Non-pigmented ciliary epithelial cell (primary cell): ENCODE measurements around the gene POLR2J2.
"Not testable (repeated sequence)": the region's sequence is repeated elsewhere in the genome, so short reads cannot be mapped to it uniquely, and the experiment has no call there.

Experiments
- DNase-seq: peaks from one replicate; pipeline ENCODE4 v3.0.0-alpha.2; 2010; ENCODE audit warnings: low read depth

Gene POLR2J2

DNA sequence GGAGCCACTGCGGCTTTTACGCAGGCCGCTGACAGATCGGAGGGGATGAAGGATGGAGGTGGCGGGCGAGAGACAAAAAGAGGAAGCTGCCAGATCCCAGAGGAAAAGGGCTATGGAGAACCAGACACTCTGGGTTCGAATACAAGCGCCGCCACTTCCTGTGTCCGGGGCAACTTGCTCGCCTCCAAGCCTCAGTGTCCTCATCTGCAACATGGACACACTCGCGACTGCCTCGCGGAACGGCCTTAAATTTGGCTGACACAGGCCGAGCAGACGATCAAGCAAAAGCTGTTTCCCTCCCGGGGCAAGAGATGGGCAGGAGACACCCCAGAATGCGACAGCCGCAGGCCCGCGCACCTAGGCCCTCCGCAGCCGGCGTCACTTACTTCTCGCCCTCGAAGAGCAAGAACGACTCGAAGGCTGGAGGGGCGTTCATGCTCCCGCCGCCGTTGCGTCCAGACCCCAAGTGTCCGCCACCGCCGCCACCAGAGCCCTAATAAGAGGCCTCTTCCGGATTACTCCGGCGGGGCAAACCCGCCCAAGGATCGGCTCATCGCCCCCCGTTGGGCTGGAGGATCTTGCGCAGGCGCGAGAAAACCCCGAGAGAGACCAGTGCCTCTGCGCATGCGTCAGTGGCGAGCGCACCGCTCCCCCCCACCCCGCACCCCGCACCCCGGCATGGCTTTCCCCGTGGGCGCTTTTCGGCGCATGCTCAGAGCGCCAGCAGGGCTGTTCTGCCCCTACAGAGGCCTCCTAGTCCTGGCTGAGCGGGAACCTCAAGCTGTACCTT, at the start of gene POLR2J2:
TSS of gene POLR2J2 (minus strand) at position 498 of the 790 bp plus-strand sequence. CDS start at position 436, 62 bp downstream.
- DNase-seq = not testable (repeated sequence)

DNA sequence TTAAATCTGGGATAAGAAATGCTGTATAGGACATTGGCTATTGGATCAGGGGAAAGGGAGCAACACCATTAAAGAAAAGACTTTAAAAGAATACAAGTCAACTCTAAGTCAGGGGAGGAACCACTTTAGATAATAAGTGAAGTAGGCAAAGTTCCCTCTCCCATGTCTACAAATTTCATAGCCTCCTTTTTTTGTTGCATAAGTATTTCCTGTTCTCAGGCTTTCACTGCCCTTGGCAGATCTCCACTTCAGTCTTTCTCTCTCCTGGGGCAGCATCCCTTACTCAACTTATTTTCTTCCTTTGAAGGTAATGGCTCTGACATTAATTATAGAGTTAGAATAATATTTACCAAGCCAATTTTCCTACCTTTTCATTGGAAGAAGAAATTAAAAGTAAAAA, 47.0 kb upstream of the POLR2J2 start:
- DNase-seq = not testable (repeated sequence)

DNA sequence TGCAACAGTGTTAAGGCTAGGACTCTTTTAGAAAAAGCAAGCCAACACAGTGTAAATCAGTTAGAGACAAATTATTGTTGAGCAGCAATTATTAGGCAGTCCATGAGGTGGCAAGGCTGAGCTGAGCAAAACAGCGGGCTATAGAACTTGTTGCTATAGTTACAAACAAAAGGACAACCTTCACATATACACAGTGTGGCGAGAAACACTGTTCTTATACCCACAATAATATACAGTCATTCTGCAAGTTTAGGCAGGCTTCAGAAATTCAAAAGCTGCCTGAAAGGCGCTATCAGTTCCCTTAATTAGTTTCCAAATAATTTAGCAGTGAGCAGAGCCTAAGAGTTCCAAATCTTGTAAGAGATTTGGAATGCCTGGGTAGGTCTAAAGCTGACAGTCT, 44.3 kb upstream of the POLR2J2 start:
- not testable (repeated sequence) for DNase-seq

DNA sequence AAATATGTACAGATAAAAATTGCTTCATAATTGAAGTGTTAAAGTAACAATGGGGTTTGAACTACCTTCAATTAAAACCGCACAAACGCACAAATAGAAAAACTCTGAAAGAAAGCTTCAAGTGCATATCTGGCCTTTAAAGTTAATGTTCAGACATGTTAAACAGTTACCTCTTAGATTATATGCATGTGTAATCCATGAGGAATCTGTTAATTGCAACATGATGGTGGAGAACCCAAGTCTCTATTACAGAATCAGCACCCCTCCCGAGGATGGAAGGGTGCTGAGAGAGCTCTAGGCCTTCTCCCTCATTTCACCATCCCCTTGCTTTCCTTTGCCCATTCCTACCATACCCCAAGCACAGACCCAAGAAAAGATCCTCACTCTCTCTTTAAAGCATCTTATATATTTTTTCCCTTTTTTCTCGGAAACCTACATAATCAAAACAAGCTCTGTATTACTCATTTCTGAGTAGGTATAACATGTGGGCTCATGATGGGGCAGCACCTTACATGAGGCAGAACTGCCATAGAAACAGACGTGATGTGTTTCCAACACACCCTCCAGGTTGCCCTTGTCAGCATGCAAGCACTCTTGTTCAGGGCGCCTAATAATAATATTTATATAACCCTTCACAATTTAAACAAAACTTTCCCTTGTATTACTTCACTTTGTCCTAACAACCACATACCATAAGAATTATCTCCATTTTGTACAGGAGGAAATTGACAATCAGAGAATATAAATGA, 43.5 kb upstream of the POLR2J2 start:
- DNase-seq = not testable (repeated sequence)

DNA sequence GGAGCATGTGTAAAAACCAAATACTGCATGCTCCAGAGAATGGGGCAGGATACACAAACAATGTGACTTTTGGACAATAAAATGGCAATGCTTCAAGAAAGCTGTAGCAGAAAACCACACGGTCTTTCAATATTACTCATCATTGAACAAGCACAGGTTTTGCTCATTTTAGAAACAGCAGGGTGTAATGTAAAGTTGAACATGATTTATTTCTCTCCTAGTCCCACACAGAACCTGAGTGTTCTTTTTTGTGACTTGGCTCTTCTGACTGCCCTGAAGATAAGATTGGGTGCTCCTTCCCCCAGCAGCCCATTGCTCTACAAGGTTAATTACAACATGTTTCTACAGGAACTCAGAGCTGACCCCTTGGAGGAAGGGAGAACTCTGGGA, 42.2 kb upstream of the POLR2J2 start:
- not testable (repeated sequence) for DNase-seq

DNA sequence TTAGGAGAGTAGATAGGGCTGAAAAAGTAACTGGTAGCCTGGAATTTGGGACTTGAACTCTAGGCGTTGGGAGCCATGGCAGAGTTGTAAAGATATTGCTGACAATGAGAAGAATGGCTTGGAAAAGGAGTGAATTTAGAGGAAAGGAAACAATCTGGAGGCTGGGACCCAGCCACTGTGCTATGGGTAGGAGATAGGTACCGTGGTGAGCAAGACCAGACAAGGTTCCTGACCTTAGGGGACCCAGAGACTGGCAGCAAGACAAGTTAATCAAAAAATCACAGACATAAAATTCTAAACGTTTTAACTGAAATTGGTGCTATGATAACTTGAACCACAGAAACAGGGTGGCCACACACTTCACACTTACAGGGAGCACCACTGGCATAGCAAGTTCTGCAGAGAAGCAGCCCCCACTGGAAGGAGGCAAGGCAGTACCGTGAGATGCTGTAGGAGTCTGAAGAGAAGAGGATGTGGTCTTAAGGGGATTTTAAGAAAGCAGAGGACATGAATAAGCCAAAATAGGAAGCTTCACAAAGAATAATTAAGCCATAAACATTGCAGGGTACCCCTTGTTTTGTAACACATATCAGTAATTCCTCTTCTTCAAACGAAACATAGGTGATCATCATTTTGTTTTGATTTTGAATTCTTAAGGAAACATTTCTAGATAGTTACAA, 41.7 kb upstream of the POLR2J2 start:
- DNase-seq = not testable (repeated sequence)

DNA sequence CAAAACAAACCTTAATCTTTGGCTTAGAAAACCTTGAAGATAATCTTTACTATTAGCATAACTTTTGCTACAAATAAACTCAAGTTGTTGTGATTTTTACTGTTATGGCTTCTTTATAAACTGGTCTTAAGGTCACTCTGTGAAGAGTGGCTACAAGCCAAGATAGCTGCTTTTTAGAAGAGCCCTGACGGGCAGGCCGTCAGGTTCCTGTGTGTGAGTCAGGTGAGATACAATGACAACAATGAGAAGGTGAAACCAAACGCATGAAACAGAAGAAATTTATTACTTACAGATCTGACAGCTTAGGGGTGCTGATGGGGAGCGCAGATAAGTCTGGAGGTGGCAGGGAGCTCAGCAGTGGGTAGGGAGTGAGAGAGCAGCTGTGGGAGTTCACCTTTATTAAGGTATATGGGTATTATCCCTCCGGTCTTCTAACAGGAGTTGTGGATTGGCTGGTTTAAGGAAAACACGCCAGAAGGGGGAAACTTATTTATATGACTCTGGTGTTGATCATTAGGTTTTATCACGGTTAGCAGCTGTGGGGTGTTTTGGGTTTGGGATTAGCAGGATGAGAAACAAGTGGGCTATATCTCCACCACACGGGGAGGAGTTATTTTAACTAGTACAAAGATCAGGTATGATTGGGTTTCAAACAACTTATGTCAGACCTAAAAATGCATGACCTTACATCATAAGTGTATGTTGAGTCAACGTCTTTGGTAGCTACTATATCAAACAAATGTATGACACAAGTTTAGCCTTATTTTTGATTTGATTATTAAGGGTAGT, 27.7 kb upstream of the POLR2J2 start:
- DNase-seq = not testable (repeated sequence)

DNA sequence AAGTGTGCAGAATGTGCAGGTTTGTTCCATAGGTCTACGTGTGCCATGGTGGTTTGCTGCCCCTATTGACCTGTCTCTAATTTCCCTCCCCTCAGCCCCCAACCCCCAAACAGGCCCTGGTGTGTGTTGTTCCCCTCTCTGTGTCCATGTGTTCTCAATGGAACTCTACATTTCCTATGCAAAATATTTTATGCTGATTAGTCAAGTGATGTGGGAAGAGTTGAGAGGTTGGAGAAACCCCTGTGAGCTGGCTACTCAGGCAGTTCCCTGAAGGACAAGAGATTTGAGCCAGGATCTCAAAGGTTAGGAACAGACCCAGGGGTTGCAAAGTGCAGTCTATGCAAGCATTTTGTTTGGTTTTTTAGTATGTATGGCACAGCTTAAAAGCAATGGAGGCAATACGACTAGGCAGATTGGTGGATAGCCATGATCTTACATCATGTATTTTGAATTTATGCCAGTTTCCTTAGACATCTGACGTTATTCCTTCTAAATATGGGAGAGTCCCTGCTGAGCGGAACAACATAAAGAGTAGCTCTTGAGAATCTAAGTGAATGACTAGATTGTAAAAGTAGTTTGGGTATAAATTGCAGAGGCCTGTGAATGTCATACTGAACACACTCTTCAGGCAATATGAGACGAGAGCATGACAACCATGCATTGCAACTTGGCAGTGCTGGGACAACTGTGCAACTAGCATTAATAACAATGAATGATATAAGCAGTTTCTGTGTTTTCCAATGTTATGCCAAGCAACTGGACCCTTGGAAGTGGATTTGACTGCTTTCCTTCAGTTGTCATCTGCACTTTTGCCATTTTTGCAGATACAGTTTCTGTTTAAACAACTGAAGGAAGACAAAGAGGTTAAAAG, 26.4 kb upstream of the POLR2J2 start:
- not testable (repeated sequence) for DNase-seq

DNA sequence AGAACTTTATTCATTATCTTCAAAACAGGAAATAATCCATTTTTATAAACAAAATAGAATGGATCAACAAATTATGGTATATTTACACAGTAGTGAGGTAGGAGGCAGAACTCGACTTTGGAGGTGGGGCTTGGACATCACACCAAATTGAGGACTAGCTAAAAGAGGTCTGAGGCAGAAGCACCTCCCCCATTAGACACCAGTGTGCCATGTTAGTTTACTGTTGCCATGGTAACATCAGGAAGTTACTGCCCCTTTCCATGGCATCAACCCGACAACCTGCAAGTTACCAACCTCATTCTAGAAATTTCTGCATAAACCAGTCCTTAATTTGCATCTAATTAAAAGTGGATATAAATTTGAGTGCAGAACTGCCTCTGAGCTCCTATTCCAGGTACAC, 24.5 kb upstream of the POLR2J2 start:
- DNase-seq = not testable (repeated sequence)

DNA sequence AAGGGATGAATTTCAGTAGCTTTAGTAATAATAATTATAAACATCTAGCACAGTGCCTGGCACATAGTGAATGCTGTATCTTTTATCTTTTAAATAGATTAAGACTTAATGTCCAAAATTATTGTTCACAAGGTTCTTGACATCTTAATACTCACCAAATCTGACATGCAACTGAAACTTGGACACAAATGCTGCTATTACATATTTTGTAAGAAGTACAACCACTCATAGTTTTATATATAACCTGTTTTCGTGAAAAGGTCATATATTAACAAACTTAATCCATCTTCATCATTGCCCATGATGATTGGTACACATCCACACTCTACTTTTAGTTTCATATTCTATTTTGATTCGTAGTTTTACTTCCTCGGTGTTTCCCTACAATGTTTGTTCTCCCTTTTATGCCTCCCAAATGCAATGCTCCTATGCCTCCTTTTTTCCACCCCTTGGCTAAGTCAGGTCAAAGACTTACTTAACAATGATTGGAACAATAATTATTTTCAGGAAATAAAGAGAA, 23.6 kb upstream of the POLR2J2 start:
- DNase-seq = not testable (repeated sequence)

DNA sequence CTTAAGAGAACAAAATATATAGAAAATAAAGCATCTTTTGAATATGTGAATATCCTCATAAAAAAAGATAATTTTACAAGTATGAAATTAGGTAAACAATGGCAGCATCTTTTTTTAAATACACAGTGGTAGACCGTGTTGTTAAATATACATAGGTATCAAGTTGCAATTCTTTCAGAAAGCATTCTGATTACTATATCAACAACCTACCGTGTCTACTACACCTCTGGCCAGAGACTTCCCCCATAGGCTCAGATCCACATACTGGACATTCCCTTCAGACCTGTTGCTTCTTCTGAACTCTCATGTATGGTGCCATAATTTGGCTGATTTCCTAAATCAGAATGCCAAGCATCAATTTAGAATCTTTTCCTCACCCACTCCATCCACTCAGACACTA, 22.5 kb upstream of the POLR2J2 start:
- not testable (repeated sequence) for DNase-seq

DNA sequence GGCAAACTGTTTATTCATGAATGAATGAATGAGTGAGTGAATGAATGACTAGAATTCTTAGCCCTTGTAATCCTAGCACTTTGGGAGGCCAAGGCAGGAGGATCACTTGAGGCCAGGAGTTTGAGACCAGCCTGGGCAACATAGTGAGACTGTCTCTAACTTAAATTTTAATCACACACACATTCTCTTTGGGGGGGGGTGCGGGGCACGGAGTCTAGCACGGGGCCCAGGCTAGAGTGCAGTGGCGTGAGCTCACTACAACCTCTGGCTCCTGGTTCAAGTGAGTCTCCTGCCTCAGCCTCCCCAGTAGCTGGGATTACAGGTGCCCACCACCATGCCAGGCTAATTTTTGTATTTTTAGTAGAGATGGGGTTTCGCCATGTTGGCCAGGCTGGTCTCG, 19.1 kb upstream of the POLR2J2 start:
- DNase-seq = not testable (repeated sequence)

DNA sequence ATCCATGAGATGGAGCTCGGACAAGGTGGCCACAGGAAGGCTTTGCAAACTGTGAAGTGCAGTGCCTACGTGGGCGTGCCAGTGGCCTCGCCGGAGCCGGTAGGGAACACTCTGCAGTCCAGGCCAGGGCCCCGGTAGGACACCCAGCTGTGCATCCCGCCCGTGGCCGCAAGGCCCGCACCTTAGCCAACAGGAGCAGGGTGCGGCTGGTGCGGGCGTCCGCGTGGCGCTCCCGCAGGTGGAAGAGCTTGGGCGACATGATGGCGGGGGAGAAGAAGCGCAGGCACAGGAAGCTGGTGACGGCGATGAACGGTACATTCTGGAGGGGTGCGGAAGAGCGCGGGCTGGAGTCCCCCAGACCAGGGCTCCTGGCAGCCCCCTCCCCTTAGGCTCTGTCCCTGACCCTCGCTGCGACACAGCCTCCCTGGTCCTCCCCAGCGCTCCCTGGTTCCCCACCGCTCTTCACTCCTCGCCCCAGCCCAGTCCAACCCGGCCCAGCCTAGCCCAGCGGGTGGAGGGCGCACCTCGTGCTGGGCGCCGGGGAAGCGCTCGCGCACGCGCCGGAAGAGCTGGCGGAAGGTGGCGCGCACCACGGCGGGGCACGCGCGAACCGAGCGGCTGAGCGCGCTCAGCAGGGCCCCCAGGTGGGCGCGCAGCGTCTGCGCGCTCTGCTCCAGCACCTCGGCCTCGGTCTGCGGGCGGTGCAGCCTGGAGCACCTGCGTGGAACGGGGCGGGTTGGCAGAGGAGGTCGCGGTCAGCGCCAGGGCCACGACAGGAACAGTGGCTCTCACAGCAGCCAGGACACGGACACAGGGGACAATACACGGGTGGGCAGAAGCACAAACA, 18.2 kb upstream of the POLR2J2 start:
- not testable (repeated sequence) for DNase-seq

DNA sequence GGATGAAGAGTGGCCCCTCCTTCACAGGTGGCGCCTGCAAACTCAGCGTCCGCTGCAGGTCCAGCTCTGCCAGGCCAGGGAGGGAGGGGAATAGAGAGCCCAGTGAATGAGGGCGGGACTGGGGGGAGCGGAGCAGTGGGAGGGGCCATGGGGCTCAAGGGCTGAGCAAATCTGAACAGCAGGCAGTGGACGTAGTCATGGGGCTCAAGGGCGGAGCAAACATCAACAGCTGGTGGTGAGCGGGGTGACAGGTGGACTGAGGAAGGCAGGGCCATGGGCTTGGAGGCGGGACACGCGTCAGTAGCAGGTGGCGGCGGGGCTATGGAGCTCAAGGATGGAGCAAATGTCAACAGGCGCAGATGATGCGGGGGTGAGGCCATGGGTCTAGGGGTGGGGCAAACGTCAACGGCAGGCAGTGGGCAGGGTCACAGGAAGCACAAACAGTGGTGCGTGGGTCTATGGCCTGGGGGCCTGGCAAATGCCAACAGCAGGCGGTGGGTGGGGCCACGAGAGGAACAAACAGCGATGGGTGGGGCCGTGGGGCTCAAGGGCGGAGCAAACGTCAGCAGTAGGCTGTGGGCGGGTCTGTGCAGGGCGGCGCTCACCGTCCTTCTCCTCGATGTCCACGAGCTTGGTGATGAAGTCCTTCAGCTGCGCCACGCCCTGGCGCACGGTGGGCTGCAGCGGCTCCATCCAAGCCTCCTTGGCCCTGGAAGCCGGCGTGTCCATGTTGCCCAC, 17.0 kb upstream of the POLR2J2 start:
- DNase-seq = not testable (repeated sequence)

DNA sequence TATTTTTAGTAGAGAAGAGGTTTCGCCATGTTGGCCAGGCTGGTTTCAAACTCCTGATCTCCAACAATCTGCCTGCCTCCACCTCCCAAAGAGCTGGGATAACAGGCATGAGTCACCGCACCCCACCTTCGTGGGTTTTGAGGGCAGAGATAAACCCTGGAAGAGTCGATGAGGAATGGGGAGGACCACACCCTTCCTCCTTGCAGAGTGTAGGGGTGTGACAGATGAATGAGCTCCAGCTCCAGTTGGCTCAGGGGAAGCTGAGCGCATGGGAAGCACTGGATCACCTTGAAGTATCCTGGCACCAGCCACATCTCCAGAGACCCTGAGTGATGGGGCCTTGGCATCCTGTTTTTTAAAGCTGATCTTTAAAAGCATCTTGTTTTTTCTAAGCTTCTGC, 11.1 kb upstream of the POLR2J2 start:
- DNase-seq = not testable (repeated sequence)

DNA sequence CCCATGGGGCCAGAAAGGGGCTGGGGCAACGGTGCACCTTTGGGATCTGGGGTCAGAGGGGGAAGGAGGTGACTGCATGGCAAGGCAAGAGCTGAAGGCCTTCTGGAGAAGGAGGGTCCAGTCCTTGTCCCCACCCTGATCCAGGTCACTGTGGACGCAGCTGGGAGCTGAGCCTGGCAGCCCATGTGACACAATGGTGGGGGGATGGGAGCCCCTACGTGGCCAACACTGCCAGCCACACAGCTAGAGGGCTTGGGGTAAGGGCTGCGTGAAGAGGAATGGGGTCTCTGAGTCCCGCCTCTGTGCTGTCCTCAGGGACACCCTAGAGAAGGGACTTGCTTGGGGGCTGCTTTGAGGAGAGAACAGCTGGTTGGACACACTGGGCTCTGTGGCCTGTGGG, 9.3 kb upstream of the POLR2J2 start:
- DNase-seq = not testable (repeated sequence)

DNA sequence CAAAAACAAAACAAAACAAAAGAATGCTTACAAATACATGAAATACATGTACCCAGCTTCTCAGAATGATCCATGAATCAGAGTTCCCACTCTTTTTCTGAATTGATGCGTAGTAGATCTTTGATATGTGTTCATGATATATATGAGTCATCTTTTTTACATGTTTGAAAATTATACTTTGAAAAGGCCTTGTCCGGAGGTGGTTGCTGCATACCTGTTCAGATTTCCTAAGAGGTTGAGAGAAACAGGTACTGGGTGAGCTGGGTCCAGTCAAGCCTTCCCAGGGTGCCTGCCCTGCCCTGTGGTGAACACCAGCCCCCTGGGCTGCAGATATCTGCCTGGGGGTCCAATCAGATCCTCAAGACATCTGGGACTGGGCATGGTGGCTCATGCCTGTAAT, 4.1 kb upstream of the POLR2J2 start:
- DNase-seq = not testable (repeated sequence)

DNA sequence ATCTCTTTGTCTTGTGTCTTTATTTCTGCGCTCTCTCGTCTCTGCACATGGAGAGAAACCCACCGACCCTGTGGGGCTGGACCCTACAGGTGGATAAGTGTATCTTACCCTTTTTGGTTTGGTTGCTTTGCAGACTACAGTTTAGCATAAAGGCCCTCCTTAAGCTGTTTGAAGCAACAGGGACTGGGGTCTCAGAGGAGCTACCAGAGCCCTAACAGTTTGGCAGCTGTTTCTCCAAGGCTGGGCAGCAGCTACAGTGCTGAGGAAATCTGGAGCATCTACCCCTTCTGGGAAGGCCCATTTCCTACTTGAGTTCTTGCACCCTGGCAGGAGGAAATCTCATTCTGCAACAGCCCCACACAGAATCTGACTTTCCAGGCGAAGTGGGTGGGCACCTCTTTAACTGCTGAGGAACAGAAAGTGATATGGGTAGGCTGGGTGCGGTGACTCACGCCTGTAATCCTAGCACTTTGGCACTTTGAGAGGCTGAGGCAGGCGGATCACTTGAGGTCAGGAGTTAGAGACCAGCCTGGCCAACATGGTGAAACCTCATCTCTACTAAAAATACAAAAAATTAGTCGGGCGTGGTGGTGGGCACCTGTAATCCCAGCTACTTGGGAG, 2.1 kb upstream of the POLR2J2 start:
- not testable (repeated sequence) for DNase-seq
